Esophagus squamous epithelium (tissue), 5 donors: Measurements from ENCODE around the gene CKB. TPM values are rescaled to one million over a fixed set of nuclear protein-coding genes. Genes with fewer than 3 reads are reported as not detected.

Source experiments
- DNase-seq: peaks from one replicate; lab custom pipeline; 2025; lab: John Stamatoyannopoulos, UW
- H3K27ac ChIP-seq, 4 donors: fragments of 200-600 bp; sonication (generic); one replicate each; pipeline ENCODE4 v1.5.1; 2016 to 2019; ENCODE audit warnings: mild to moderate bottlenecking in 1 of 4
- H3K27me3 ChIP-seq, 4 donors: fragments of 200-600 bp; sonication (generic); 1 replicate in 3 of 4; 2 replicates in 1 of 4; pipeline versions ENCODE4 v1.5.1 to v1.6.0; 2017 to 2021; ENCODE audit warnings: antibody characterized with exemption in 1 of 4
- H3K36me3 ChIP-seq, 3 donors: fragments of 200-600 bp; sonication (generic); one replicate each; pipeline ENCODE4 v1.5.1; 2016 to 2019
- H3K4me1 ChIP-seq, 3 donors: fragments of 200-600 bp; sonication (generic); one replicate each; pipeline ENCODE4 v1.5.1; 2017 to 2019
- H3K4me3 ChIP-seq, 4 donors: fragments of 200-600 bp; sonication (generic); 1 replicate in 3 of 4; 2 replicates in 1 of 4; pipeline ENCODE4 v1.5.1; 2016 to 2019; ENCODE audit warnings: mild to moderate bottlenecking in 2 of 4, moderate library complexity in 1 of 4
- H3K9me3 ChIP-seq, 3 donors: fragments of 200-600 bp; sonication (generic); one replicate each; pipeline ENCODE4 v1.5.1; 2016 to 2019
- POLR2A ChIP-seq, 4 donors: fragments of 450-650 bp; IDR thresholded peaks; one replicate each; pipeline ENCODE4 v1.6.1; 2017; ENCODE audit warnings: antibody characterized with exemption in 4 of 4, mild to moderate bottlenecking in 4 of 4, moderate library complexity in 3 of 4
- WGBS, 2 donors: methylation state at CpG; one replicate each; pipeline ENCODE4 v1.1.5; 2018; 5-methylcytosine and 5-hydroxymethylcytosine counted together
- intact Hi-C: fragments of 100-400 bp; cut with DNase I; formaldehyde crosslinking; loops from one replicate; pipeline ENCODE4 v1.15.0; 2022
- total RNA-seq, 4 donors: library from RNA; depleted of rRNA; stranded (reverse); fragments of >200 nt; gene quantifications; one replicate each; pipeline ENCODE4 v1.1.0, GENCODE V29; 2016
- TF ChIP-seq, protein P1 (sequence below), 6 experiments: fragments of 450-650 bp in 4 of 6; fragments of 200-600 bp in 2 of 6; sonication (generic) in 2 of 6; IDR thresholded peaks; one replicate each; pipeline ENCODE4 v1.5.1; 2016 to 2019; ENCODE audit warnings: antibody characterized with exemption in 6 of 6, mild to moderate bottlenecking in 4 of 6, moderate library complexity in 4 of 6
- donor health status: DM: yes; HTN: yes; CAD: no.

The CKB gene
- total RNA-seq, 4 donors from 2014 or later = 27.2 to 204 (median 37.6) TPM

- H3K9me3 ChIP-seq = no peaks in the 10 kb centered on the region
- 74 to 81% methylated on average over 6 to 9 of the region's 11 CpGs for WGBS, 2 donors
- no peak overlapping the region for H3K4me3 ChIP-seq
- TF ChIP-seq, protein P1, sequence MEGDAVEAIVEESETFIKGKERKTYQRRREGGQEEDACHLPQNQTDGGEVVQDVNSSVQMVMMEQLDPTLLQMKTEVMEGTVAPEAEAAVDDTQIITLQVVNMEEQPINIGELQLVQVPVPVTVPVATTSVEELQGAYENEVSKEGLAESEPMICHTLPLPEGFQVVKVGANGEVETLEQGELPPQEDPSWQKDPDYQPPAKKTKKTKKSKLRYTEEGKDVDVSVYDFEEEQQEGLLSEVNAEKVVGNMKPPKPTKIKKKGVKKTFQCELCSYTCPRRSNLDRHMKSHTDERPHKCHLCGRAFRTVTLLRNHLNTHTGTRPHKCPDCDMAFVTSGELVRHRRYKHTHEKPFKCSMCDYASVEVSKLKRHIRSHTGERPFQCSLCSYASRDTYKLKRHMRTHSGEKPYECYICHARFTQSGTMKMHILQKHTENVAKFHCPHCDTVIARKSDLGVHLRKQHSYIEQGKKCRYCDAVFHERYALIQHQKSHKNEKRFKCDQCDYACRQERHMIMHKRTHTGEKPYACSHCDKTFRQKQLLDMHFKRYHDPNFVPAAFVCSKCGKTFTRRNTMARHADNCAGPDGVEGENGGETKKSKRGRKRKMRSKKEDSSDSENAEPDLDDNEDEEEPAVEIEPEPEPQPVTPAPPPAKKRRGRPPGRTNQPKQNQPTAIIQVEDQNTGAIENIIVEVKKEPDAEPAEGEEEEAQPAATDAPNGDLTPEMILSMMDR (IDR thresholded peaks at IDR 0.05) = no peak
- no peak for TF ChIP-seq POLR2A (IDR thresholded peaks at IDR 0.05)
- H3K4me1 ChIP-seq = peaks cover 50 to 85% (median 62%) of the 10 kb centered on the region in 3 donors
- intact Hi-C loops = loop anchor here (5.0 kb wide), 1 partner anchor 45 kb away; no protein-coding TSS in a partner anchor
- no peak for DNase-seq
- no peaks in the 10 kb centered on the region for H3K27me3 ChIP-seq
- H3K36me3 ChIP-seq = no peaks in the 10 kb centered on the region
- H3K27ac ChIP-seq = no peak overlapping the region
Measured at GRCh38 chr14:103547455-103547940, 24.9 kb upstream of the CKB start.

- H3K4me1 ChIP-seq = peaks cover 57 to 85% (median 62%) of the 10 kb centered on the region in 3 donors
Measured at GRCh38 chr14:103546652-103547454, 24.2 kb upstream of the CKB start.

GRCh38 chr14:103545915-103546651 is 23.5 kb upstream of the CKB start:
- no peaks in the 10 kb centered on the region for H3K9me3 ChIP-seq
- H3K27ac ChIP-seq = no peak overlapping the region
- peaks cover 62 to 85% (median 64%) of the 10 kb centered on the region in 3 donors for H3K4me1 ChIP-seq
- intact Hi-C loops = loop anchor here (5.0 kb wide), 1 partner anchor 44 kb away; no protein-coding TSS in a partner anchor
- H3K27me3 ChIP-seq = no peaks in the 10 kb centered on the region
- no peak for TF ChIP-seq POLR2A (IDR thresholded peaks at IDR 0.05)
- TF ChIP-seq, protein P1 (IDR thresholded peaks at IDR 0.05) = no peak
- WGBS, 2 donors = 68 to 78% methylated on average over 8 to 14 of the region's 27 CpGs
- H3K36me3 ChIP-seq = no peaks in the 10 kb centered on the region
- H3K4me3 ChIP-seq = no peak overlapping the region
- DNase-seq = no peak

More at GRCh38 chr14:103546652-103547454, 24.2 kb upstream of the CKB start:
- H3K36me3 ChIP-seq = no peaks in the 10 kb centered on the region
- intact Hi-C loops = loop anchor here (5.0 kb wide), 1 partner anchor 45 kb away; no protein-coding TSS in a partner anchor
- no peak overlapping the region for H3K27ac ChIP-seq
- no peaks in the 10 kb centered on the region for H3K9me3 ChIP-seq
- H3K27me3 ChIP-seq = no peaks in the 10 kb centered on the region
- TF ChIP-seq POLR2A (IDR thresholded peaks at IDR 0.05) = no peak
- TF ChIP-seq, protein P1 (IDR thresholded peaks at IDR 0.05) = peak; percentile 77 to 90 (median 84)
- H3K4me3 ChIP-seq = no peak overlapping the region
- WGBS, 2 donors = 21% methylated on average over 6 of the region's 21 CpGs; no CpG with 5 or more reads in 1 of the 2 donors
- no peak for DNase-seq

- no peaks in the 10 kb centered on the region for H3K9me3 ChIP-seq
- no peaks in the 10 kb centered on the region for H3K27me3 ChIP-seq
- no peak for DNase-seq
- TF ChIP-seq, protein P1 (IDR thresholded peaks at IDR 0.05) = no peak
- TF ChIP-seq POLR2A (IDR thresholded peaks at IDR 0.05) = no peak
- H3K27ac ChIP-seq = peak overlapping the region in 2 of 4 donors; percentile 21 to 85
- no peaks in the 10 kb centered on the region for H3K36me3 ChIP-seq
- H3K4me1 ChIP-seq = peaks cover 62 to 85% (median 64%) of the 10 kb centered on the region in 3 donors
- intact Hi-C loops = loop anchor here (5.0 kb wide), 1 partner anchor 43 kb away; no protein-coding TSS in a partner anchor
- 77% methylated on average over 5 of the region's 29 CpGs; no CpG with 5 or more reads in 1 of the 2 donors for WGBS, 2 donors
- H3K4me3 ChIP-seq = no peak overlapping the region
Measured at GRCh38 chr14:103545219-103545914, 22.7 kb upstream of the CKB start.
